GM23248 (cell line): ENCODE results near the gene CTRL. TPM values are rescaled to one million over a fixed set of nuclear protein-coding genes. Genes with fewer than 3 reads are reported as not detected.
"Not testable (repeated sequence)": the region's sequence is repeated elsewhere in the genome, so short reads cannot be mapped to it uniquely, and the experiment has no call there.

Source experiments
- DNase-seq: peaks from one replicate; pipeline ENCODE4 v3.0.0-alpha.2; 2015
- H2AFZ ChIP-seq: fragments of 200-600 bp; sonication (generic); 2 replicates; pipeline ENCODE4 v1.6.1; 2016; ENCODE audit warnings: antibody characterized with exemption
- H3F3A ChIP-seq: fragments of 200-600 bp; sonication (generic); 2 replicates; pipeline ENCODE4 v1.6.1; 2016; ENCODE audit warnings: mild to moderate bottlenecking, antibody characterized with exemption, mixed run types; ENCODE audit not compliant: insufficient read depth
- H3K27ac ChIP-seq: fragments of 200-600 bp; sonication (generic); 2 replicates; pipeline ENCODE4 v1.5.1; 2016; ENCODE audit warnings: mild to moderate bottlenecking
- H3K27me3 ChIP-seq: fragments of 200-600 bp; sonication (generic); replicated peaks from 2 replicates; pipeline ENCODE4 v1.6.1; 2016; ENCODE audit warnings: mild to moderate bottlenecking; ENCODE audit not compliant: insufficient read depth
- H3K36me3 ChIP-seq: fragments of 200-600 bp; sonication (generic); 2 replicates; pipeline ENCODE4 v1.6.1; 2016; ENCODE audit warnings: low read depth, mild to moderate bottlenecking
- H3K4me1 ChIP-seq: fragments of 200-600 bp; sonication (generic); 2 replicates; pipeline ENCODE4 v1.6.1; 2016; ENCODE audit warnings: mild to moderate bottlenecking; ENCODE audit not compliant: insufficient read depth
- H3K4me2 ChIP-seq: fragments of 200-600 bp; sonication (generic); one replicate; pipeline ENCODE4 v1.6.1; 2016; ENCODE audit warnings: mild to moderate bottlenecking; ENCODE audit not compliant: unreplicated experiment
- H3K4me3 ChIP-seq: fragments of 200-600 bp; sonication (generic); 2 replicates; pipeline ENCODE4 v1.5.1; 2016; ENCODE audit warnings: mild to moderate bottlenecking
- H3K79me2 ChIP-seq: fragments of 200-600 bp; sonication (generic); 2 replicates; pipeline ENCODE4 v1.6.1; 2016; ENCODE audit warnings: mild to moderate bottlenecking; ENCODE audit not compliant: insufficient read depth
- H3K9ac ChIP-seq: fragments of 200-600 bp; sonication (generic); 2 replicates; pipeline ENCODE4 v1.6.1; 2016; ENCODE audit warnings: mild to moderate bottlenecking
- H3K9me2 ChIP-seq: fragments of 200-600 bp; sonication (generic); 2 replicates; pipeline ENCODE4 v1.6.1; 2016; ENCODE audit warnings: mixed run types, mild to moderate bottlenecking, moderate library complexity; ENCODE audit not compliant: insufficient read depth
- H3K9me3 ChIP-seq: fragments of 200-600 bp; sonication (generic); one replicate; pipeline ENCODE4 v1.6.1; 2017; ENCODE audit warnings: low read depth
- H4K20me1 ChIP-seq: fragments of 200-600 bp; sonication (generic); 2 replicates; pipeline ENCODE4 v1.6.0; 2016; ENCODE audit not compliant: insufficient read depth
- EZH2 ChIP-seq: fragments of 200-600 bp; sonication (generic); IDR thresholded peaks from 2 replicates; pipeline ENCODE4 v1.6.1; 2018; ENCODE audit warnings: antibody characterized with exemption, mild to moderate bottlenecking; ENCODE audit not compliant: insufficient read depth, poor library complexity, severe bottlenecking
- EZH2phosphoT487 ChIP-seq: fragments of 200-600 bp; sonication (generic); IDR thresholded peaks from 2 replicates; pipeline ENCODE4 v1.6.1; 2018; ENCODE audit warnings: antibody characterized with exemption, moderate library complexity, mild to moderate bottlenecking, low read depth; ENCODE audit not compliant: insufficient read depth
- WGBS, 2 experiments: methylation state at CpG; one replicate each; pipeline ENCODE4 v1.1.6; 2015 to 2017; ENCODE audit warnings: low lambda C conversion rate in 2 of 2, low coverage in 1 of 2; ENCODE audit errors: missing lambda C conversion rate in 2 of 2; 5-methylcytosine and 5-hydroxymethylcytosine counted together
- in situ Hi-C: fragments of 300-500 bp; cut with MboI; formaldehyde crosslinking; loops from 2 replicates; pipeline ENCODE4 v1.15.0; 2020
- polyA plus RNA-seq: library from polyadenylated mRNA; unstranded; fragments of >200 nt; fragmentation: Nextera tagmentation; extraction: Ambion mirVana; gene quantifications from 2 replicates; pipeline ENCODE4 v1.2.1, GENCODE V29; 2016
- total RNA-seq: library from RNA; depleted of rRNA; stranded (reverse); fragments of >200 nt; shearing (Covaris generic); gene quantifications from 2 replicates; pipeline ENCODE4 v1.2.3, GENCODE V29; 2014

The CTRL gene
- total and polyA plus RNA-seq, 2 experiments from 2014 or later, result 3.8 TPM; not detected in 1

- Histone ChIP-seq H3K27me3 (no peaks in the 10 kb centered on the region), H3F3A (no peaks in the 10 kb centered on the region), H3K4me2 (no peak overlapping the region), H3K9ac (no peak overlapping the region), H3K36me3 (no peaks in the 10 kb centered on the region), H4K20me1 (no peaks in the 10 kb centered on the region), H3K79me2 (no peaks in the 10 kb centered on the region), H3K9me3 (no peaks in the 10 kb centered on the region), H3K27ac (no peak overlapping the region), H2AFZ (no peak overlapping the region), H3K4me3 (no peak overlapping the region), H3K4me1 (no peaks in the 10 kb centered on the region), H3K9me2 (no peaks in the 10 kb centered on the region)
- no peak for DNase-seq
- 79 to 92% methylated on average over 2 of the region's 2 CpGs for WGBS, 2 experiments
- in situ Hi-C loops, result no loop called here
- TF ChIP-seq EZH2phosphoT487, result no peak
- no peak for TF ChIP-seq EZH2
Measured at GRCh38 chr16:67976205-67976604, 44.5 kb upstream of the CTRL start.

DNA sequence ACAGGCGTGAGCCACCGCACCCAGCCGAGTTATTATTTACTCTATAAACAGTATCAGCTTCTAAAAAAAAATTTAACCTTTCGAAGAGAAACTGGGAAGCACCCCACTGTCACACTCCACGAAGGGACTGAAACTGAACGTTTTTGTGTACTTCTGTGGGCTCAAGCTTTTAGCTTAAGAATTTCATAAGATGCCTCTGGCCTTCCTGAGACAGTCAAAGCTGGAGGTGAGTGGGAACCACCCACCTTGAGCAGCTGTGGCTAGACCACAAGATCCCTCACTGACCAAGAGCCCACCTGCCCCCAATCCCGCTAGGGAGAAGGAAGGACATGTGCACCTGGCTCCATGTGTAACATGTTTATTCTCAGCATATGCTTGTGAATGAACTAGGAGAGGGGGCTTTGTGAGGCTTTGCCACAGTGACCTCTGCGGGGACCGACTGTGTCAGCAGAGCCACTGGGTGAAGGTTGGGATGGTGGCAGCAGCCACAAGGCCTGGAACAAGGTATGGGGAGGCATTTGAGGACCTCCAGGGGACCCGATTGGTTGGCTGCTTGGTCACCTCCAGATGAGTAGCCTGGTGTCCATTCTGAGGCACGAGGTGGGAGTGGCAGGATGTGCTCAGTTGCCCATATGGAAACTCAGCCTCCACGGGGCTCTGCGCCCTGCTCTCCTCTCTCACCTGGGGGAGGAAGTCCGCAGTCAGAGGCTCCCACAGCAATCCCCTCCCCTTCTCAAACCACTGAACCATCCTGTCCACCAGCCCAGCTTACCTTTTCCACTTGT, 43.9 kb upstream of the CTRL start:
- no peak overlapping the region for H2AFZ ChIP-seq
- TF ChIP-seq EZH2 (no peak), EZH2phosphoT487 (no peak)
- H3K9me2 ChIP-seq, result no peaks in the 10 kb centered on the region
- no peak overlapping the region for H3K4me3 ChIP-seq
- in situ Hi-C loops, result no loop called here
- DNase-seq, result no peak
- H3K9me3 ChIP-seq, result no peaks in the 10 kb centered on the region
- H4K20me1 ChIP-seq, result no peaks in the 10 kb centered on the region
- H3K4me1 ChIP-seq, result no peaks in the 10 kb centered on the region
- H3K36me3 ChIP-seq, result no peaks in the 10 kb centered on the region
- no peak overlapping the region for H3K9ac ChIP-seq
- no peaks in the 10 kb centered on the region for H3F3A ChIP-seq
- WGBS, 2 experiments, result 69% methylated on average over 13 to 14 of the region's 14 CpGs
- H3K27ac ChIP-seq, result no peak overlapping the region
- H3K27me3 ChIP-seq, result no peaks in the 10 kb centered on the region
- no peaks in the 10 kb centered on the region for H3K79me2 ChIP-seq
- H3K4me2 ChIP-seq, result no peak overlapping the region

- H3K4me1 ChIP-seq, H4K20me1 ChIP-seq, H3K27ac ChIP-seq, H2AFZ ChIP-seq, H3K4me2 ChIP-seq, H3K79me2 ChIP-seq, H3K36me3 ChIP-seq, H3K9ac ChIP-seq, H3K9me3 ChIP-seq, H3K9me2 ChIP-seq, H3F3A ChIP-seq, in situ Hi-C loops, H3K27me3 ChIP-seq, DNase-seq, H3K4me3 ChIP-seq: not testable (repeated sequence)
- 95 to 96% methylated on average over 6 to 7 of the region's 7 CpGs for WGBS, 2 experiments
Measured at GRCh38 chr16:67972285-67972684, 40.6 kb upstream of the CTRL start.

DNA sequence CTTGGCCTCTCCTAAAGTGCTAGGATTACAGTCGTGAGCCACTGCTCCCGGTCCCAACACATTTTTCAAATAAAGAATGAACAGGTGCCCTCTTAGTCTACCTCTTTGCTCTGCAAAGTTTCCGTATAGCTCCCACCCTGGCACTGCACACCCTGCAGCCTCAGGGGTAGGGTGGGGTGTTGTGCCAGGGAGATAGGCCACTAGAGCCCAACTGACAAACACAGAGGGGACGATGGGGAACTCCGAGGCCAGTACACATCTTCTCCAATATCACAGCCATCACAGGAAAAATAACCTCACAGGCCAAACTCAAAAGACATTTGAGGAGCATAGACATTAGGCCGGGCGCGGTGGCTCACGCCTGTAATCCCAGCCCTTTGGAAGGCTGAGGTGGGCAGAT, 39.4 kb upstream of the CTRL start:
- Histone ChIP-seq H3K4me2 (no peak overlapping the region), H3K79me2 (peaks cover 20% of the 10 kb centered on the region), H3K36me3 (no peaks in the 10 kb centered on the region), H2AFZ (no peak overlapping the region), H3K9ac (no peak overlapping the region), H3F3A (no peaks in the 10 kb centered on the region), H3K27ac (no peak overlapping the region), H3K9me2 (no peaks in the 10 kb centered on the region), H3K4me1 (peaks cover 10% of the 10 kb centered on the region; the same call in 1 of the 2 replicates), H3K27me3 (no peaks in the 10 kb centered on the region), H3K4me3 (no peak overlapping the region), H3K9me3 (no peaks in the 10 kb centered on the region), H4K20me1 (no peaks in the 10 kb centered on the region)
- TF ChIP-seq EZH2phosphoT487, result no peak
- TF ChIP-seq EZH2, result no peak
- in situ Hi-C loops, result no loop called here
- DNase-seq, result no peak
- 94 to 95% methylated on average over 9 of the region's 9 CpGs for WGBS, 2 experiments
